Vagina (tissue), 2 donors: Measurements from ENCODE around the gene MAP4K2. TPM values are rescaled to one million over a fixed set of nuclear protein-coding genes. Genes with fewer than 3 reads are reported as not detected.

Experiments
- DNase-seq, 2 donors: peaks; one replicate each; pipeline ENCODE4 v3.0.0-alpha.2; 2017; ENCODE audit errors: extremely low spot score in 2 of 2
- H3K27ac ChIP-seq: fragments of 200-600 bp; sonication (generic); one replicate; pipeline ENCODE4 v1.5.1; 2019
- H3K27me3 ChIP-seq: fragments of 200-600 bp; sonication (generic); one replicate; pipeline ENCODE4 v1.5.1; 2019
- H3K36me3 ChIP-seq, 2 donors: fragments of 200-600 bp; sonication (generic); one replicate each; pipeline ENCODE4 v1.5.1; 2017 to 2019
- H3K4me1 ChIP-seq: fragments of 200-600 bp; sonication (generic); one replicate; pipeline ENCODE4 v1.5.1; 2019
- H3K4me3 ChIP-seq, 2 donors: fragments of 200-600 bp; sonication (generic); 1 replicate in 1 of 2; 2 replicates in 1 of 2; pipeline ENCODE4 v1.5.1; 2016 to 2019
- H3K9me3 ChIP-seq: fragments of 200-600 bp; sonication (generic); one replicate; pipeline ENCODE4 v1.5.1; 2019
- POLR2A ChIP-seq, 2 donors: fragments of 450-650 bp; IDR thresholded peaks; one replicate each; pipeline ENCODE4 v1.6.1; 2017; ENCODE audit warnings: antibody characterized with exemption in 2 of 2, mild to moderate bottlenecking in 2 of 2, moderate library complexity in 2 of 2
- POLR2AphosphoS5 ChIP-seq, 2 donors: sonication (generic); formaldehyde crosslinking; IDR thresholded peaks; one replicate each; pipeline ENCODE4 v1.9.0; 2017; ENCODE audit warnings: antibody characterized with exemption in 2 of 2, mild to moderate bottlenecking in 2 of 2, low read depth in 1 of 2; ENCODE audit not compliant: insufficient read depth in 1 of 2
- intact Hi-C: fragments of 100-400 bp; cut with DNase I; formaldehyde crosslinking; loops from one replicate; pipeline ENCODE4 v1.15.1; 2023
- total RNA-seq: library from RNA; depleted of rRNA; stranded (reverse); fragments of >200 nt; gene quantifications from one replicate; pipeline ENCODE4 v1.2.3, GENCODE V29; 2016
- TF ChIP-seq, protein P1 (sequence below), 3 experiments: fragments of 450-650 bp in 2 of 3; fragments of 200-600 bp in 1 of 3; sonication (generic) in 1 of 3; IDR thresholded peaks; one replicate each; pipeline ENCODE4 v1.5.1; 2017 to 2019; ENCODE audit warnings: antibody characterized with exemption in 3 of 3, mild to moderate bottlenecking in 2 of 3, moderate library complexity in 2 of 3

Gene MAP4K2
- total RNA-seq, 1 donor from 2014 or later: 20.6 TPM

DNA sequence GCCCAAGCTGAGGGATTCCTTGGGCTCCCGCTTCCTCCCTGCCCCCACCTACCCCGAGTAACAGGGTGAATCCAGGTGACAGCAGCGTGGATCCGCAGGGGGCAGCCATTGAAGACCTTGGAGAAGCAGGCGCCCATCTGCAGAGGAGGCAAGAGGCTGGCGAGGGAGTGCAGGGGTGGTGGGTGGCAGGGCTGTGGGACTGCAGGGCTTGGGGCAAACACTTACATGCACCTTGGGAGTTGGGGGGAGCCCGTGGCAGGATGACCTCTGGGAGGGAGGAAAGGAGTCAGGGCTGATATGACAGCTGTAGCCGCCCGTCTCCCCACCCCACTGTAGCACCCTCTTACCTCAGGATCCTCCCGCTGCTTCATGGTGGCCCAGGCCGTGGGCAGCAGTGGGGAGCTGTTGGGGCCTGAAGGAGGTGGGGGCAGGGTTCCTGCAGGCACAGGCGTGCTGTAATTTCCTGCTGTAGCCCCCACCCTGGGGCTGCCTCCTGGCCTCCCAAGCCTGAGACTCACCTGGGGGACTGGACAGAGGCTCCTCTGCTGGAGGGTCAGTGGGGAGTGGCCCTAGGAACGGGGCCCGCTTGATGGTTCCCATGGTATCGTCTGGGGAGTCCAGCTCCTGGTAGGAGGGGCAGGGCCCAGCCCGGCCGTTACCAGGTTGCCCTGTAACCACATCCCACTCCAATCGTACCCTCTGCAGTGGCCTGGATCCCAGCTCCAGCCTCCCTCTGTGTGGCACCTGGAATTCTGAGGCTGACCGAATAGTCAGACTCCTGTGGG, 6.1 kb downstream of the MAP4K2 start:
- TF ChIP-seq POLR2A (IDR thresholded peaks at IDR 0.05) (no peak), POLR2AphosphoS5 (IDR thresholded peaks at IDR 0.05; ENCODE audit: insufficient read depth in 1 of 2, low read depth in 1 of 2) (no peak)
- TF ChIP-seq, protein P1, sequence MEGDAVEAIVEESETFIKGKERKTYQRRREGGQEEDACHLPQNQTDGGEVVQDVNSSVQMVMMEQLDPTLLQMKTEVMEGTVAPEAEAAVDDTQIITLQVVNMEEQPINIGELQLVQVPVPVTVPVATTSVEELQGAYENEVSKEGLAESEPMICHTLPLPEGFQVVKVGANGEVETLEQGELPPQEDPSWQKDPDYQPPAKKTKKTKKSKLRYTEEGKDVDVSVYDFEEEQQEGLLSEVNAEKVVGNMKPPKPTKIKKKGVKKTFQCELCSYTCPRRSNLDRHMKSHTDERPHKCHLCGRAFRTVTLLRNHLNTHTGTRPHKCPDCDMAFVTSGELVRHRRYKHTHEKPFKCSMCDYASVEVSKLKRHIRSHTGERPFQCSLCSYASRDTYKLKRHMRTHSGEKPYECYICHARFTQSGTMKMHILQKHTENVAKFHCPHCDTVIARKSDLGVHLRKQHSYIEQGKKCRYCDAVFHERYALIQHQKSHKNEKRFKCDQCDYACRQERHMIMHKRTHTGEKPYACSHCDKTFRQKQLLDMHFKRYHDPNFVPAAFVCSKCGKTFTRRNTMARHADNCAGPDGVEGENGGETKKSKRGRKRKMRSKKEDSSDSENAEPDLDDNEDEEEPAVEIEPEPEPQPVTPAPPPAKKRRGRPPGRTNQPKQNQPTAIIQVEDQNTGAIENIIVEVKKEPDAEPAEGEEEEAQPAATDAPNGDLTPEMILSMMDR (IDR thresholded peaks at IDR 0.05): no peak
- Histone ChIP-seq H3K27ac (no peak overlapping the region), H3K9me3 (no peaks in the 10 kb centered on the region), H3K27me3 (no peaks in the 10 kb centered on the region), H3K4me1 (peaks cover 2% of the 10 kb centered on the region), H3K36me3 (no peaks in the 10 kb centered on the region), H3K4me3 (no peak overlapping the region)
- intact Hi-C loops: no loop called here
- peak in 1 of 2 donors; percentile 96 for DNase-seq

DNA sequence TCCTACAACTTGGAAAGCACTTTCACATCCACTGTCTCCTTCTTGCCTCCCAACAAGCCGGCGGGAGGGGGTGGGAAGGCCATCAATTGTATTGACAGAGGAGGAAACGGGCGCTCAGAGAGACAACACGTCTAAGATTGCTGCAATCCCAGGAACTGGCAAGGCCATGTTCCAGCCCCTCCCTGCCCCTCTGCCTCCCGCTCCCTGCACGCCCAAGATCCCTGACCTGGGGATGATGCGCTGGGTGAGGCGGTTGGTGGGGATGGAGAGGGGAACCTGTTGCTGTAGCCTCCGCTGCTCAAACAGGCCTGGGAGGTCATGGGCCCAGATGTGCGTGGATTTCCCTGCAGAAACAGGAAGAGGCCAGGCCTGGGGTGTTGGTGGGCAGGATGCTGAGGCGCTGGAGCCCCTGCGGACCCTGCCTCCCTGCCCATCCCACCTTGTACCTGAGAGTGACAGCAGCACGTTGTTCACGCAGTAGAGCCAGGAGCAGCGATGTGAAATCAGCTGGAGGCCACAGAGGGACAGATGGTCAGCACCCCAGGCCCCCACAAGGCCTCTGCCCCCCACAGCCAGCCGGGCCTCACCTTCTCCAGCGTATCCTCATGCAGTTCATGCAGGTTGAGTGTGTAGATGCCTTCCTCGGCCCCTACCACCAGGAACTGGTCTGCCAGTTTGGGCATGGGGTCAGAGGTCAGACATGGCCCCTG, 6.8 kb downstream of the MAP4K2 start:
- Histone ChIP-seq H3K27ac (no peak overlapping the region), H3K27me3 (no peaks in the 10 kb centered on the region), H3K4me3 (no peak overlapping the region), H3K36me3 (no peaks in the 10 kb centered on the region), H3K9me3 (no peaks in the 10 kb centered on the region), H3K4me1 (no peaks in the 10 kb centered on the region)
- no peak for DNase-seq
- TF ChIP-seq POLR2A (IDR thresholded peaks at IDR 0.05) (no peak), POLR2AphosphoS5 (IDR thresholded peaks at IDR 0.05; ENCODE audit: insufficient read depth in 1 of 2, low read depth in 1 of 2) (no peak)
- TF ChIP-seq, protein P1 (IDR thresholded peaks at IDR 0.05): no peak
- intact Hi-C loops: no loop called here

DNA sequence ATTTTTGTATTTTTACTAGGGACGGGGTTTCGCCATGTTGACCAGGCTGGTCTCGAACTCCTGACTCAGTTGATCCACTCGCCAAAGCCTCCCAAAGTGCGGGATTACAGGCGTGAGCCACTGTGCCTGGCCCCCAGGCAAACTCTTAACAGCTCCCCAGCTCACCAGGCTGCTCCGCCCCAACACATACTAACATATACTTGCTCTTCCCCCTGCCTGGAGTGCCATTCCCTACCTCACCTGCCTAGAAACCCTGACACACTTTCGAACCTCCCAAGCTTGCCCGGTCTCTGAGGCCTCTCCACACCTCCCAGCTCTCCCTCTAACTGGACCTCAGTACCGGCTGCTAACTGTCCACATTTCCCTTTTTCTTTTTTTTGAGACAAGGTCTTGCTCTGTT, 8.5 kb downstream of the MAP4K2 start:
- no peak overlapping the region for H3K27ac ChIP-seq
- H3K36me3 ChIP-seq: peaks cover 0 to 7% of the 10 kb centered on the region in 2 donors
- H3K4me3 ChIP-seq: no peak overlapping the region
- no peaks in the 10 kb centered on the region for H3K27me3 ChIP-seq
- no peak for DNase-seq
- intact Hi-C loops: no loop called here
- no peaks in the 10 kb centered on the region for H3K9me3 ChIP-seq
- no peaks in the 10 kb centered on the region for H3K4me1 ChIP-seq
- TF ChIP-seq, protein P1 (IDR thresholded peaks at IDR 0.05): no peak
- TF ChIP-seq POLR2AphosphoS5 (IDR thresholded peaks at IDR 0.05; ENCODE audit: insufficient read depth in 1 of 2, low read depth in 1 of 2) (no peak), POLR2A (IDR thresholded peaks at IDR 0.05) (no peak)

DNA sequence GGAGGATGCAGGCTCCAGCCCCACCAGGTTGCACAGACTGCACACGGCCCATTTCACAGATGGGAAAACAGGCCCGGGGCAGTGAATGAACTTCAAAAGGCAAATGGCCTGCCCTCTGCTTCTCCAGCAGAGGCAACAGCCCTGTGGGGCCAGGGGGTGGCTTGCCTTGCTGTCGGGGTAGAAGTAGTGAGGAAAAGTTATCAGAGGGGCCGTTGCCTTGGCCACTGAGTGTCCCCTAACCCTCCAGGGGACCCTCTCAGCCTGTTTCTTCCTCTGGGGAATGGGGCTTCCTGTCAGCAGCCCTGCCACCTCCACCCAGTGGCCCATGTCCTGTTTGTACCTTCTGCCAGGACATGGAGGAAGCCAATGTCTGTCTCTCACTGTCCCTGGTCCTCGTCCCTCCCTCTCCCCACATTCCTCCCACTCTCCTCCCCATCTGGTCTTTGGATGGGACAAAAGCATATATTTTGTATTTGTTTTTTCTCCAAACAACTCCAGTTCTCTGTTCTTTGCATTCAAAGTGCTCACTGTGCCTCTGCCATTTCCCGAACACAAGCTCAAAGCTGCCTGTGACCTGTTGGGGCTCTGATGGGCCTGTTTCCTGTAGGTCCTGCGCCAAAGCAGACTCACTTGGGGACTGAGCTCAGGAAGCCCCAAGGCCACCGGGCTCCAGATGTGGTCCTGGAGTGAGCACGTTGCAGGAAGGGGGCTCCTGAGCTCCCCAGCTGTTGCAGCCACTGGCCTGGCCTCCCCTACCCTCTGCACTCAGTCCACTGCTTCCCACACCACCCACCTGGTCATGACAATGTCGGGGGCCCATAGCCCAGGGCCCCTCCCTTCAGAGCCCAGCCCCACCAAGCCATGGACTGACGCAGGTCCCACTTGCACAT, 9.5 kb downstream of the MAP4K2 start:
- Histone ChIP-seq H3K4me3 (no peak overlapping the region), H3K27ac (no peak overlapping the region), H3K4me1 (no peaks in the 10 kb centered on the region), H3K27me3 (no peaks in the 10 kb centered on the region), H3K9me3 (no peaks in the 10 kb centered on the region), H3K36me3 (peaks cover 0 to 17% of the 10 kb centered on the region in 2 donors)
- intact Hi-C loops: no loop called here
- DNase-seq: no peak
- no peak for TF ChIP-seq POLR2A (IDR thresholded peaks at IDR 0.05)
- TF ChIP-seq, protein P1 (IDR thresholded peaks at IDR 0.05): no peak
- TF ChIP-seq POLR2AphosphoS5 (IDR thresholded peaks at IDR 0.05; ENCODE audit: insufficient read depth in 1 of 2, low read depth in 1 of 2): no peak
